HTR-8/SVneo (cell line): ENCODE measurements around the gene ANKAR.
"Not testable (repeated sequence)": the region's sequence is repeated elsewhere in the genome, so short reads cannot be mapped to it uniquely, and the experiment has no call there.

ENCODE experiments used
- DNase-seq: peaks from one replicate; pipeline ENCODE4 v3.0.0; 2011; ENCODE audit warnings: low spot score, mixed read lengths; ENCODE audit not compliant: insufficient read length
- FAIRE-seq: peaks from 2 replicates; lab custom pipeline; 2011; peaks lifted over from hg19 to GRCh38; lab: Jason Lieb, UNC

ANKAR gene

GRCh38 chr2:189698020-189698887, 23.8 kb downstream of the ANKAR start:
- FAIRE-seq (no peak), DNase-seq (no peak)

DNA sequence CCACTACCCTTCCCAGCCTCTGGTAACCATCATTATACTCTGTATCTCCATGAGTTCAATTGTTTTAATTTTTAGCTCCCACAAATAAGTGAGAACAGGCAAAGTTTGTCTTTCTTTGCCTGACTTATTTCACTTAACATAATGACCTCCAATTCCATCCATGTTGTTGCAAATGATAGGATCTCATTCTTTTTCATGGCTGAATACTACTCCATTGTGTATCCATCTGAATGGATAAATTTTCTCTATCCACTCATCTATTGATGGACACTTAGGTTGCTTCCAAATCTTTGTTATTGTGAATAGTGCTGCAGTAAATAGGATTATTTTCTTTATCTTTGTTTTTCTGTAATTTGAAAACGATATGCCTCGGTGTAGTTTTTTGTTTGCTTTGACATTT, 26.2 kb downstream of the ANKAR start:
- no peak for FAIRE-seq
- DNase-seq = no peak

DNA sequence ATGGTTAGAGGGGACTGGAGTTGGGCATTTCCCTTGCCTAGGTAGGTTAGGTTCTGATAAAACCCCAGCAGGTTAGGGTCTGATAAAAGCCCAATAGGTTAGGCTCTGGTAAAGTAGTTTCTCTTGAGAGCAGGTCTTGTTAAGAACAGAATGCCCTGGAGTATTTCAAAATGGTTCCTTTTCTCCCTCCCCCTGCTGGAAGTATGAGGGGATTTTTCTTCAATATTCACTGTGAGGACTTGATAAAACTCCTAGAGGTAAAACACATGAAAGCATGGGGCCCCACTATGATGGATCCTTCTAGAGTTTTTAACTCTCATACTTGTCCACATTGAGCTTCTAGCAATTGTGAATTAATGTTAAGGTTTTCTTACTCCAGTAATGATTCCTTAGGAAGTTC, 27.6 kb downstream of the ANKAR start:
- DNase-seq (no peak), FAIRE-seq (no peak)

- DNase-seq (no peak), FAIRE-seq (no peak)
Measured at GRCh38 chr2:189709501-189710221, 35.2 kb downstream of the ANKAR start.

GRCh38 chr2:189717593-189717992, 43.1 kb downstream of the ANKAR start:
- DNase-seq, FAIRE-seq: not testable (repeated sequence)

GRCh38 chr2:189719571-189719970, 45.1 kb downstream of the ANKAR start:
- no peak for DNase-seq
- no peak for FAIRE-seq

DNA sequence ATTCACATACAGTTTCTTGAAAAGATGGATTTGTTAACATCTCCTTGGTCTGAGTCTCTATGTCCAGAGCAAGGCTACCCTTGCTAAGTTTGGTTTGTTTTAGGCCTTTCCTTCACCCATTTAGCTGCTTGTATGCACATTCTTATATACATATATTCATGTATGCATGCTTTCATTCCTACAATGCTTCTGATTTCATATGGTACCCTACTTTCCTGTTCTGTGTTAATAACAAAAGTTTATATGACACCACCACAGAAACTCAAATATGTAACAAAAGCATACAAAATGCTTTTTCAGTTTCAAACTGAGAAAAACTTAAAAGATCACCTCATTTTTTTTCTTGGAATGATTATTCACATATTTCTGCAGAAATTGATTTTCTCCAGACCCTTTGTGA, 48.7 kb downstream of the ANKAR start:
- FAIRE-seq = no peak

More for the DNA sequence above, 48.7 kb downstream of the ANKAR start:
- no peak for DNase-seq
